OCI-LY1 (cell line): Measurements from ENCODE around the gene EPN3.

ENCODE experiments used
- EZH2 ChIP-seq: fragments of 200-600 bp; sonication (generic), shearing (Covaris generic); IDR thresholded peaks from 2 replicates; pipeline ENCODE4 v1.8.0; 2017; ENCODE audit warnings: borderline replicate concordance, mixed run types, mild to moderate bottlenecking, antibody characterized with exemption, low read length, moderate library complexity, mixed read lengths
- TF ChIP-seq, protein P1 (sequence below): fragments of 200-600 bp; sonication (generic), shearing (Covaris generic); IDR thresholded peaks from 2 replicates; pipeline ENCODE4 v1.5.1; 2017; ENCODE audit warnings: mild to moderate bottlenecking, antibody characterized with exemption, low read length, moderate library complexity, mixed read lengths

DNA sequence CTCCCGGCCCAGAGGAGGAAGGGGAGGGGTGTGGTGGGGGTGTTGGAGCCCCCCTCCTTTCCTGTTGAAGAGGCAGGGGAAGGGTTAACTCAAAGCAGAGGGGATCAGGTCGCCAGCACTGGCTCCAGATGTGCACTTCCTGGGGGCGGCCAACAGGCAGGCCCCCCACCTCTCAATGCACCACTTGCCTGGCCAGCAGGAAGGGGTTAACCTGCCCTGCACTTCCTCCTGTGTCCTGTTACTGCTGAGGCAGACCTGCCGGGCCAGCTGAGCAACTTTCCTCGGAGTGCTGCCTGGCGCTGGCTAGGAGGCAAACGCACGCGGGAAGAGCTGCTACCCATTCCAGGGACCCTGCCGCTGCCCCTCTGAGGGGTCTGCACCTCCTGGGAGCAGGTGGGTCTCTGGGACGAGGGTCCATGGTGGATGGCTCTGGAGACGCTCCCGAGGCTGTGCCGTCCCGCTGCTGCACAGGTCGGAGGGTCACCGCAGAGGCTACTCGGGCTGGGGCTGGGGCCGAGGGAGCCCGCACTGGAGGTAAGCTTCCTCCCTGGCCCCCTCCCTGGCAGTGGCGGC, at the start of gene EPN3:
- TF ChIP-seq, protein P1, sequence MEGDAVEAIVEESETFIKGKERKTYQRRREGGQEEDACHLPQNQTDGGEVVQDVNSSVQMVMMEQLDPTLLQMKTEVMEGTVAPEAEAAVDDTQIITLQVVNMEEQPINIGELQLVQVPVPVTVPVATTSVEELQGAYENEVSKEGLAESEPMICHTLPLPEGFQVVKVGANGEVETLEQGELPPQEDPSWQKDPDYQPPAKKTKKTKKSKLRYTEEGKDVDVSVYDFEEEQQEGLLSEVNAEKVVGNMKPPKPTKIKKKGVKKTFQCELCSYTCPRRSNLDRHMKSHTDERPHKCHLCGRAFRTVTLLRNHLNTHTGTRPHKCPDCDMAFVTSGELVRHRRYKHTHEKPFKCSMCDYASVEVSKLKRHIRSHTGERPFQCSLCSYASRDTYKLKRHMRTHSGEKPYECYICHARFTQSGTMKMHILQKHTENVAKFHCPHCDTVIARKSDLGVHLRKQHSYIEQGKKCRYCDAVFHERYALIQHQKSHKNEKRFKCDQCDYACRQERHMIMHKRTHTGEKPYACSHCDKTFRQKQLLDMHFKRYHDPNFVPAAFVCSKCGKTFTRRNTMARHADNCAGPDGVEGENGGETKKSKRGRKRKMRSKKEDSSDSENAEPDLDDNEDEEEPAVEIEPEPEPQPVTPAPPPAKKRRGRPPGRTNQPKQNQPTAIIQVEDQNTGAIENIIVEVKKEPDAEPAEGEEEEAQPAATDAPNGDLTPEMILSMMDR, result no peak
- no peak for TF ChIP-seq EZH2
